NCI-H2081 (cell line): ENCODE data around the gene NOD2.

Experiments
- DNase-seq, 2 experiments: peaks; one replicate each; lab custom pipeline; 2025; lab: John Stamatoyannopoulos, UW

The NOD2 gene

GRCh38 chr16:50694206-50694605 lies 800 bp downstream of the NOD2 start:
- no peak for DNase-seq

- DNase-seq = no peak
These were observed 1.9 kb downstream of the NOD2 start for GRCh38 chr16:50695017-50696000.

GRCh38 chr16:50696126-50696525 lies 2.7 kb downstream of the NOD2 start:
- DNase-seq = no peak

- DNase-seq = no peak
These were observed 3.4 kb downstream of the NOD2 start for GRCh38 chr16:50696575-50697420.

GRCh38 chr16:50697421-50697715 lies 4.0 kb downstream of the NOD2 start:
- no peak for DNase-seq

- DNase-seq = no peak
These were observed 4.7 kb downstream of the NOD2 start for GRCh38 chr16:50697881-50698767.

- no peak for DNase-seq
These were observed 6.1 kb downstream of the NOD2 start for GRCh38 chr16:50699326-50700159.

GRCh38 chr16:50702725-50703124 lies 9.3 kb downstream of the NOD2 start:
- DNase-seq = no peak

- DNase-seq = no peak
These were observed 10.8 kb downstream of the NOD2 start for GRCh38 chr16:50704245-50704644.

GRCh38 chr16:50705436-50706110 lies 12.2 kb downstream of the NOD2 start:
- DNase-seq = no peak

GRCh38 chr16:50706250-50706649 lies 12.8 kb downstream of the NOD2 start:
- DNase-seq = no peak

GRCh38 chr16:50708373-50709060 lies 15.1 kb downstream of the NOD2 start:
- DNase-seq = no peak

- DNase-seq = no peak
These were observed 15.8 kb downstream of the NOD2 start for GRCh38 chr16:50709061-50709684.

GRCh38 chr16:50709980-50710379 lies 16.6 kb downstream of the NOD2 start:
- DNase-seq = no peak

- no peak for DNase-seq
These were observed 17.6 kb downstream of the NOD2 start for GRCh38 chr16:50711040-50711439.

GRCh38 chr16:50711862-50712559 lies 18.6 kb downstream of the NOD2 start:
- no peak for DNase-seq

- no peak for DNase-seq
These were observed 19.1 kb downstream of the NOD2 start for GRCh38 chr16:50712560-50712898.

- DNase-seq = no peak
These were observed 19.6 kb downstream of the NOD2 start for GRCh38 chr16:50712956-50713355.

GRCh38 chr16:50717091-50717490 lies 23.7 kb downstream of the NOD2 start:
- no peak for DNase-seq
